Activated T-cell treated with anti-CD3 and anti-CD28 coated beads, Interleukin-2, amount 50 U/mL, for 4 hours (primary cell): ENCODE measurements around the gene FRMPD2. TPM values are rescaled to one million over a fixed set of nuclear protein-coding genes. Genes with fewer than 3 reads are reported as not detected.
"Not testable (repeated sequence)": the region's sequence is repeated elsewhere in the genome, so short reads cannot be mapped to it uniquely, and the experiment has no call there.

Experiments used
- ATAC-seq, 2 donors: fragments of 200-7000 bp; cut with Tn5 transposase; one replicate each; pipeline ENCODE4 v1.10.0; 2021
- DNase-seq: peaks from one replicate; pipeline ENCODE4 v3.0.0-alpha.2; 2020
- H3K27me3 Mint-ChIP-seq: one replicate; pipeline ENCODE4 v1.8.0; 2021; ENCODE audit warnings: low read depth, mixed read lengths
- H3K36me3 Mint-ChIP-seq: one replicate; pipeline ENCODE4 v1.8.0; 2022; ENCODE audit warnings: mixed read lengths; ENCODE audit not compliant: insufficient read depth
- H3K4me1 Mint-ChIP-seq: one replicate; pipeline ENCODE4 v1.8.0; 2021; ENCODE audit warnings: low read depth, mixed read lengths
- H3K4me3 Mint-ChIP-seq: one replicate; pipeline ENCODE4 v1.8.0; 2021; ENCODE audit warnings: mild to moderate bottlenecking, moderate library complexity, mixed read lengths
- H3K9me3 Mint-ChIP-seq: one replicate; pipeline ENCODE4 v1.8.0; 2021; ENCODE audit warnings: mixed read lengths
- total RNA-seq, 3 donors: library from RNA; stranded (reverse); gene quantifications; one replicate each; pipeline ENCODE4 v1.2.1, GENCODE V29; 2021

FRMPD2 gene
- total RNA-seq, 3 donors from 2014 or later, result not detected

- Mint-ChIP-seq H3K4me1 (no peaks in the 10 kb centered on the region), H3K9me3 (no peaks in the 10 kb centered on the region), H3K4me3 (no peak overlapping the region), H3K27me3 (peaks cover 22% of the 10 kb centered on the region), H3K36me3 (no peaks in the 10 kb centered on the region)
- ATAC-seq (no peak), DNase-seq (no peak)
These were observed 52.7 kb downstream of the FRMPD2 start for GRCh38 chr10:48221814-48222213.

GRCh38 chr10:48221031-48221430, 53.5 kb downstream of the FRMPD2 start:
- H3K4me1 Mint-ChIP-seq, H3K36me3 Mint-ChIP-seq, H3K4me3 Mint-ChIP-seq, DNase-seq, ATAC-seq, H3K9me3 Mint-ChIP-seq: not testable (repeated sequence)
- H3K27me3 Mint-ChIP-seq, result peaks cover 22% of the 10 kb centered on the region

GRCh38 chr10:48219194-48219593, 55.3 kb downstream of the FRMPD2 start:
- DNase-seq (no peak), ATAC-seq (no peak)
- H3K4me1 Mint-ChIP-seq, result no peaks in the 10 kb centered on the region
- peaks cover 5% of the 10 kb centered on the region for H3K9me3 Mint-ChIP-seq
- no peak overlapping the region for H3K4me3 Mint-ChIP-seq
- H3K27me3 Mint-ChIP-seq, result peaks cover 18% of the 10 kb centered on the region
- no peaks in the 10 kb centered on the region for H3K36me3 Mint-ChIP-seq

- Mint-ChIP-seq H3K27me3 (peaks cover 16% of the 10 kb centered on the region), H3K9me3 (peaks cover 5% of the 10 kb centered on the region), H3K36me3 (no peaks in the 10 kb centered on the region), H3K4me3 (no peak overlapping the region), H3K4me1 (no peaks in the 10 kb centered on the region)
- DNase-seq, result no peak
- no peak for ATAC-seq
These were observed 57.8 kb downstream of the FRMPD2 start for GRCh38 chr10:48216744-48217143.

GRCh38 chr10:48216204-48216505, 58.3 kb downstream of the FRMPD2 start:
- no peak for DNase-seq
- Mint-ChIP-seq H3K36me3 (no peaks in the 10 kb centered on the region), H3K9me3 (peaks cover 5% of the 10 kb centered on the region), H3K4me3 (no peak overlapping the region), H3K27me3 (peaks cover 16% of the 10 kb centered on the region), H3K4me1 (no peaks in the 10 kb centered on the region)
- no peak for ATAC-seq

GRCh38 chr10:48215486-48216203, 58.9 kb downstream of the FRMPD2 start:
- no peaks in the 10 kb centered on the region for H3K4me1 Mint-ChIP-seq
- DNase-seq (no peak), ATAC-seq (no peak)
- peaks cover 5% of the 10 kb centered on the region for H3K9me3 Mint-ChIP-seq
- no peaks in the 10 kb centered on the region for H3K36me3 Mint-ChIP-seq
- H3K27me3 Mint-ChIP-seq, result peaks cover 16% of the 10 kb centered on the region
- H3K4me3 Mint-ChIP-seq, result no peak overlapping the region

GRCh38 chr10:48214716-48215485, 59.6 kb downstream of the FRMPD2 start:
- Mint-ChIP-seq H3K9me3 (peaks cover 5% of the 10 kb centered on the region), H3K36me3 (no peaks in the 10 kb centered on the region), H3K27me3 (peaks cover 15% of the 10 kb centered on the region), H3K4me1 (no peaks in the 10 kb centered on the region), H3K4me3 (no peak overlapping the region)
- DNase-seq (no peak), ATAC-seq (no peak)

GRCh38 chr10:48213047-48213446, 61.4 kb downstream of the FRMPD2 start:
- no peaks in the 10 kb centered on the region for H3K4me1 Mint-ChIP-seq
- H3K27me3 Mint-ChIP-seq, result no peaks in the 10 kb centered on the region
- peaks cover 5% of the 10 kb centered on the region for H3K9me3 Mint-ChIP-seq
- DNase-seq (no peak), ATAC-seq (no peak)
- H3K4me3 Mint-ChIP-seq, result no peak overlapping the region
- H3K36me3 Mint-ChIP-seq, result no peaks in the 10 kb centered on the region

- Mint-ChIP-seq H3K4me3 (no peak overlapping the region), H3K27me3 (no peaks in the 10 kb centered on the region), H3K9me3 (peaks cover 5% of the 10 kb centered on the region), H3K4me1 (no peaks in the 10 kb centered on the region), H3K36me3 (no peaks in the 10 kb centered on the region)
- DNase-seq (no peak), ATAC-seq (no peak)
These were observed 62.7 kb downstream of the FRMPD2 start for GRCh38 chr10:48211777-48212176.

- H3K4me1 Mint-ChIP-seq, result no peaks in the 10 kb centered on the region
- peaks cover 5% of the 10 kb centered on the region for H3K9me3 Mint-ChIP-seq
- H3K36me3 Mint-ChIP-seq, result no peaks in the 10 kb centered on the region
- DNase-seq (no peak), ATAC-seq (no peak)
- no peaks in the 10 kb centered on the region for H3K27me3 Mint-ChIP-seq
- H3K4me3 Mint-ChIP-seq, result no peak overlapping the region
These were observed 63.5 kb downstream of the FRMPD2 start for GRCh38 chr10:48210966-48211365.

GRCh38 chr10:48210391-48210790, 64.1 kb downstream of the FRMPD2 start:
- no peaks in the 10 kb centered on the region for H3K27me3 Mint-ChIP-seq
- no peak overlapping the region for H3K4me3 Mint-ChIP-seq
- ATAC-seq (no peak), DNase-seq (no peak)
- H3K4me1 Mint-ChIP-seq, result no peaks in the 10 kb centered on the region
- H3K36me3 Mint-ChIP-seq, result no peaks in the 10 kb centered on the region
- peaks cover under 1% of the 10 kb centered on the region for H3K9me3 Mint-ChIP-seq

GRCh38 chr10:48209241-48209640, 65.3 kb downstream of the FRMPD2 start:
- ATAC-seq (no peak), DNase-seq (no peak)
- no peaks in the 10 kb centered on the region for H3K36me3 Mint-ChIP-seq
- H3K4me3 Mint-ChIP-seq, result no peak overlapping the region
- H3K9me3 Mint-ChIP-seq, result no peaks in the 10 kb centered on the region
- peaks cover 3% of the 10 kb centered on the region for H3K27me3 Mint-ChIP-seq
- H3K4me1 Mint-ChIP-seq, result no peaks in the 10 kb centered on the region

GRCh38 chr10:48207853-48208252, 66.6 kb downstream of the FRMPD2 start:
- no peak for DNase-seq
- Mint-ChIP-seq H3K36me3 (no peaks in the 10 kb centered on the region), H3K9me3 (no peaks in the 10 kb centered on the region)

GRCh38 chr10:48206482-48207250, 67.8 kb downstream of the FRMPD2 start:
- DNase-seq (no peak), ATAC-seq (no peak)
- H3K4me3 Mint-ChIP-seq, result no peak overlapping the region
- H3K9me3 Mint-ChIP-seq, result no peaks in the 10 kb centered on the region
- peaks cover 6% of the 10 kb centered on the region for H3K27me3 Mint-ChIP-seq
- no peaks in the 10 kb centered on the region for H3K4me1 Mint-ChIP-seq
- no peaks in the 10 kb centered on the region for H3K36me3 Mint-ChIP-seq

More at GRCh38 chr10:48207853-48208252, 66.6 kb downstream of the FRMPD2 start:
- Mint-ChIP-seq H3K27me3 (peaks cover 6% of the 10 kb centered on the region), H3K4me3 (no peak overlapping the region), H3K4me1 (no peaks in the 10 kb centered on the region)
- ATAC-seq, result no peak
